Astrocyte (in vitro differentiated cells and primary cell): ENCODE data around the gene SPO11. TPM values are rescaled to one million over a fixed set of nuclear protein-coding genes. Genes with fewer than 3 reads are reported as not detected.

ENCODE experiments used
- DNase-seq: peaks from one replicate; pipeline ENCODE4 v3.0.0-alpha.2; 2010; ENCODE audit warnings: low read depth
- FAIRE-seq: peaks from 2 replicates; lab custom pipeline; 2011; peaks lifted over from hg19 to GRCh38; lab: Jason Lieb, UNC
- H2AFZ ChIP-seq: 2 replicates; pipeline ENCODE4 v1.6.0; 2012; ENCODE audit warnings: low read depth, low read length, inconsistent platforms
- H3K27ac ChIP-seq: 2 replicates; pipeline ENCODE4 v1.5.1; 2011; ENCODE audit warnings: low read depth, low read length, inconsistent platforms
- H3K27me3 ChIP-seq: 2 replicates; pipeline ENCODE4 v1.6.0; 2011; ENCODE audit warnings: low read length, inconsistent platforms; ENCODE audit not compliant: insufficient read depth
- H3K36me3 ChIP-seq: 2 replicates; pipeline ENCODE4 v1.5.1; 2011; ENCODE audit warnings: low read length, inconsistent platforms; ENCODE audit not compliant: insufficient read depth
- H3K4me1 ChIP-seq: 2 replicates; pipeline ENCODE4 v1.5.1; 2011; ENCODE audit warnings: low read length, inconsistent platforms; ENCODE audit not compliant: insufficient read depth
- H3K4me2 ChIP-seq: 2 replicates; pipeline ENCODE4 v1.6.0; 2012; ENCODE audit warnings: low read length, inconsistent platforms
- H3K4me3 ChIP-seq: 2 replicates; pipeline ENCODE4 v1.5.1; 2011; ENCODE audit warnings: low read depth, mild to moderate bottlenecking, low read length, inconsistent platforms; ENCODE audit not compliant: insufficient read depth
- H3K79me2 ChIP-seq: 2 replicates; pipeline ENCODE4 v1.6.0; 2012; ENCODE audit warnings: mild to moderate bottlenecking, low read length, inconsistent platforms; ENCODE audit not compliant: insufficient read depth
- H3K9ac ChIP-seq: 2 replicates; pipeline ENCODE4 v1.6.0; 2012; ENCODE audit warnings: mild to moderate bottlenecking, low read length, inconsistent platforms
- H3K9me3 ChIP-seq: 2 replicates; pipeline ENCODE4 v1.5.1; 2012; ENCODE audit warnings: low read depth, mild to moderate bottlenecking, low read length, inconsistent platforms; ENCODE audit not compliant: insufficient read depth
- H4K20me1 ChIP-seq: 2 replicates; pipeline ENCODE4 v1.6.0; 2012; ENCODE audit warnings: low read length, inconsistent platforms; ENCODE audit not compliant: insufficient read depth
- H3K27ac Mint-ChIP-seq: one replicate; pipeline ENCODE4 v1.8.0; 2021; ENCODE audit warnings: mild to moderate bottlenecking, mixed read lengths; ENCODE audit not compliant: unreplicated experiment
- H3K27me3 Mint-ChIP-seq: one replicate; pipeline ENCODE4 v1.8.0; 2021; ENCODE audit warnings: low read depth, mixed read lengths; ENCODE audit not compliant: unreplicated experiment
- H3K36me3 Mint-ChIP-seq: one replicate; pipeline ENCODE4 v1.8.0; 2021; ENCODE audit warnings: low read depth, mixed read lengths; ENCODE audit not compliant: unreplicated experiment
- H3K4me1 Mint-ChIP-seq: one replicate; pipeline ENCODE4 v1.8.0; 2021; ENCODE audit warnings: low read depth, mixed read lengths; ENCODE audit not compliant: unreplicated experiment
- H3K4me3 Mint-ChIP-seq: one replicate; pipeline ENCODE4 v1.8.0; 2021; ENCODE audit warnings: mild to moderate bottlenecking, moderate library complexity, mixed read lengths; ENCODE audit not compliant: unreplicated experiment
- H3K9me3 Mint-ChIP-seq: one replicate; pipeline ENCODE4 v1.8.0; 2021; ENCODE audit warnings: mild to moderate bottlenecking, mixed read lengths; ENCODE audit not compliant: unreplicated experiment
- EZH2 ChIP-seq: IDR thresholded peaks from 2 replicates; pipeline ENCODE4 v1.6.1; 2012; ENCODE audit warnings: mild to moderate bottlenecking, low read length, inconsistent platforms; ENCODE audit not compliant: insufficient read depth
- total RNA-seq: library from RNA; stranded (reverse); gene quantifications from 2 replicates; pipeline ENCODE4 v1.2.1, GENCODE V29; 2021
- TF ChIP-seq, protein P1 (sequence below): IDR thresholded peaks from 2 replicates; pipeline ENCODE4 v1.5.1; 2011; ENCODE audit warnings: low read depth, mild to moderate bottlenecking, inconsistent platforms, low read length, moderate library complexity; ENCODE audit not compliant: insufficient read depth

SPO11 gene
- total RNA-seq, 1 donor from 2014 or later, result not detected

DNA sequence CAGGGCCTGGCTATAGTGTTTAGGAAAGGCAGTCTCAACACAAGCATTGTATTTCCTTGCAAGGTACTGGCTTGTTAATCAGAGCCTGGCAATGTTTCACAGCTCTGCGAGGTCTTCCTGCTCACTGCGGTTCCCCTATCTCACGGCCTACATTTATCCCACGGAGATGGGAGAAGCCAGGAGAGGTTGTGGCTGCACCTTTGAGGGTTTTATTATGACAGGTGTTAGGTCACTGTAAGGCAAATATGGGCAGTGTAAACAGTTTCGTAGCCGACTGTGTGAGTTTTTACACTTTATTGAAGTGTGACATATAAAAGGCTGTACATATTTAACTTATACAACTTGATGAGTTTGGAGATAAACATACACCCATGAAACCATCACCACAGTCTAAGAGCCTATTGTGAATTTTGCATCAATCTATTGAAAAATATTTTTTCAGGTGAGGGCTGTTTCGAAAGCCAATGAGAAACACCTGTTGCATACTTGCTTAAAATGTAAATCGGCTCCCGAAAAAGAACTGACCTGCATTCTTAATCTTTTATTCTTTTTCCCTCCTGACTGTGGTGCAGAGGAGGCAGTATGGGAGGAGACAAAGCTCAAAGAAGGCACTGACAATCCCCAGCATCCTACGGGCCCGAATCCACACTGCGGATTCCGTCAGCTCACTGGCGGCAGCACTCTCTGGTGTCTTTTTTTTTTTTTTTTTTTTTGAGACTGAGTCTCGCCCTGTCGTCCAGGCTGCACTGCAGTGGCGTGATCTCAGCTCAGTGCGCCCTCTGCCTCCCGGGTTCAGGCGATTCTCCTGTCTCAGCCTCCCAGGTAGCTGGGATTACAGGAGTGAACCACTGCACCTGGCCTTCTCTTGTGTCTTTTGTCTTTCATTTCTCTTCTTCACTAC is 54.1 kb downstream of the SPO11 start:
- no peak for FAIRE-seq
- DNase-seq, result no peak
- peaks cover 8% of the 10 kb centered on the region for H3K36me3 Mint-ChIP-seq
- H3K4me3 Mint-ChIP-seq, result no peak overlapping the region
- Histone ChIP-seq H3K79me2 (no peaks in the 10 kb centered on the region), H3K36me3 (peaks cover 4% of the 10 kb centered on the region), H3K4me3 (no peak overlapping the region), H3K9ac (no peak overlapping the region), H2AFZ (no peak overlapping the region), H3K9me3 (no peaks in the 10 kb centered on the region), H3K27ac (no peak overlapping the region), H3K4me2 (no peak overlapping the region), H3K4me1 (no peaks in the 10 kb centered on the region), H3K27me3 (no peaks in the 10 kb centered on the region), H4K20me1 (peaks cover 7% of the 10 kb centered on the region)
- peaks cover 2% of the 10 kb centered on the region for H3K4me1 Mint-ChIP-seq
- no peaks in the 10 kb centered on the region for H3K9me3 Mint-ChIP-seq
- no peaks in the 10 kb centered on the region for H3K27me3 Mint-ChIP-seq
- no peak overlapping the region for H3K27ac Mint-ChIP-seq
- TF ChIP-seq EZH2, result no peak
- TF ChIP-seq, protein P1, sequence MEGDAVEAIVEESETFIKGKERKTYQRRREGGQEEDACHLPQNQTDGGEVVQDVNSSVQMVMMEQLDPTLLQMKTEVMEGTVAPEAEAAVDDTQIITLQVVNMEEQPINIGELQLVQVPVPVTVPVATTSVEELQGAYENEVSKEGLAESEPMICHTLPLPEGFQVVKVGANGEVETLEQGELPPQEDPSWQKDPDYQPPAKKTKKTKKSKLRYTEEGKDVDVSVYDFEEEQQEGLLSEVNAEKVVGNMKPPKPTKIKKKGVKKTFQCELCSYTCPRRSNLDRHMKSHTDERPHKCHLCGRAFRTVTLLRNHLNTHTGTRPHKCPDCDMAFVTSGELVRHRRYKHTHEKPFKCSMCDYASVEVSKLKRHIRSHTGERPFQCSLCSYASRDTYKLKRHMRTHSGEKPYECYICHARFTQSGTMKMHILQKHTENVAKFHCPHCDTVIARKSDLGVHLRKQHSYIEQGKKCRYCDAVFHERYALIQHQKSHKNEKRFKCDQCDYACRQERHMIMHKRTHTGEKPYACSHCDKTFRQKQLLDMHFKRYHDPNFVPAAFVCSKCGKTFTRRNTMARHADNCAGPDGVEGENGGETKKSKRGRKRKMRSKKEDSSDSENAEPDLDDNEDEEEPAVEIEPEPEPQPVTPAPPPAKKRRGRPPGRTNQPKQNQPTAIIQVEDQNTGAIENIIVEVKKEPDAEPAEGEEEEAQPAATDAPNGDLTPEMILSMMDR, result no peak

- Histone ChIP-seq H3K4me3 (no peak overlapping the region), H3K79me2 (no peaks in the 10 kb centered on the region), H3K36me3 (peaks cover 4% of the 10 kb centered on the region), H2AFZ (no peak overlapping the region), H3K9me3 (no peaks in the 10 kb centered on the region), H3K27me3 (no peaks in the 10 kb centered on the region), H3K27ac (no peak overlapping the region), H4K20me1 (peaks cover 7% of the 10 kb centered on the region), H3K4me2 (no peak overlapping the region), H3K9ac (no peak overlapping the region), H3K4me1 (peaks cover 1% of the 10 kb centered on the region)
- peaks cover 8% of the 10 kb centered on the region for H3K36me3 Mint-ChIP-seq
- H3K9me3 Mint-ChIP-seq, result no peaks in the 10 kb centered on the region
- H3K27ac Mint-ChIP-seq, result no peak overlapping the region
- DNase-seq (no peak), FAIRE-seq (no peak)
- no peak overlapping the region for H3K4me3 Mint-ChIP-seq
- TF ChIP-seq, protein P1, result no peak
- TF ChIP-seq EZH2, result no peak
- no peaks in the 10 kb centered on the region for H3K27me3 Mint-ChIP-seq
- H3K4me1 Mint-ChIP-seq, result peaks cover 5% of the 10 kb centered on the region
Observed at GRCh38 chr20:57384486-57384885, 54.9 kb downstream of the SPO11 start.
